ENCODE results near the gene RENBP. TPM values are rescaled to one million over a fixed set of nuclear protein-coding genes. Genes with fewer than 3 reads are reported as not detected.

The RENBP gene
- total and polyA plus RNA-seq, 9 of the 15 experiments (the other 6 are each of a cell fraction or from before 2014, with no cell fraction given), result 0.07 to 14.8 (median 10.6) TPM; not detected in 1

DNA sequence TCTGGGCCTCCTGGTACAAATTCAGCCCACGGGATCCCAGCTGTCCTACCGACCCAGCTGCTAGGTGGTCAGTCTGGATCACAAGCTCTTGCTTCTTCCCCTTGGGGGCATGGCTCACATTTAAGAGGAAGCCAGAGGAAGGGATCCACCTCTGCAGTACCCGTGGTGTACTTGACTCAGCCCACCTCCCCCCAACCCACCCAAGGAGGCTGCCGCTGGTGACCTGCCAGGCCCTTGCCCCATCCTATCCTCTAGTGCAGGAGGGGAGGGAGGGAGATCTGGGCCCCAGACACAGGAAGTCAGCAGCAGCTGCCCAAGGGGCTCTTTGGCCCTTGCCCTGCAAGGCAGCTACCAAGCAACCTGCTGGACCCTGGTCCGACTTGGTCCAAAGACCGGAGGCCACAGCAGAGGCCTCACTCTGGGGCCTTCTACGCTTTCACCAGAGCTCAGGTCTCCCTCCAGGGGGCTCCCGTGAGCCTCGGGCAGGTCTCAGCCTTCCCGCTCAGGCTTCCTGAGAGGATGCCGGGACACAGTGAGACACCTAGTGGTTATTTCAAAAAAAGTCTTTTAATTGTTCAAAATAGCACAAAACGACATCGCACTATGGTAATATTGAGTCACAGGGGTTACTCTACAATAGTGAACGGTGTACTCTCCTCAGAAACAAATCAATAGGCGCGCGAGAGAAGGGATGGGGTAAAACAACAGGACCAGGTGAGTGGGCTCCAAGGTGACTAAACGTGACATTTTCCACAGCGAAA lies 2.7 kb upstream of the RENBP start (continued):
- TF ChIP-seq CTCF (IDR thresholded peaks at IDR 0.05 in 2 of 3, conservative IDR thresholded peaks at IDR 0.05 in 1 of 3; ENCODE audit: insufficient read depth in 2 of 3, low read depth in 1 of 3, low read length in 3 of 3) (peak; percentile 97 to 99 (median 99)), POLR2A (conservative IDR thresholded peaks at IDR 0.05) (peak; percentile 56; the same call in 1 of the 2 replicates), TEAD4 (IDR thresholded peaks at IDR 0.05; ENCODE audit: low read length) (peak; percentile 43; the same call in 1 of the 2 replicates), TEAD4 (CRISPR knock-in tag; IDR thresholded peaks at IDR 0.05; ENCODE audit: borderline replicate concordance) (no peak), ZFX (CRISPR knock-in tag; IDR thresholded peaks at IDR 0.05) (peak; percentile 65), EP400 (IDR thresholded peaks at IDR 0.05) (0 out of 2 replicates have a peak, but pooled peaks have one; percentile 11), MCM5 (IDR thresholded peaks at IDR 0.05; ENCODE audit: low read depth) (no peak), KLF16 (IDR thresholded peaks at IDR 0.05) (peak; percentile 69; the same call in 1 of the 2 replicates), CTBP1 (IDR thresholded peaks at IDR 0.05; ENCODE audit: borderline replicate concordance) (0 out of 2 replicates have a peak, but pooled peaks have one; percentile 42), MBD1 (CRISPR knock-in tag; IDR thresholded peaks at IDR 0.05) (0 out of 2 replicates have a peak, but pooled peaks have one; percentile 26), L3MBTL2 (IDR thresholded peaks at IDR 0.05) (peak; percentile 37; the same call in 1 of the 2 replicates), ZFP30 (CRISPR knock-in tag; IDR thresholded peaks at IDR 0.05; ENCODE audit: borderline replicate concordance) (no peak), YY1 (IDR thresholded peaks at IDR 0.05; ENCODE audit: borderline replicate concordance in 1 of 3, control insufficient read depth in 1 of 3, extremely low read depth in 1 of 3, insufficient read depth in 3 of 3, insufficient read length in 1 of 3, insufficient replicate concordance in 2 of 3, low read depth in 1 of 3, low read length in 2 of 3) (peak in 1 of 3 experiments; percentile 48), TFAM (CRISPR knock-in tag; conservative IDR thresholded peaks at IDR 0.05) (no peak)
- TF ChIP-seq, protein P1, sequence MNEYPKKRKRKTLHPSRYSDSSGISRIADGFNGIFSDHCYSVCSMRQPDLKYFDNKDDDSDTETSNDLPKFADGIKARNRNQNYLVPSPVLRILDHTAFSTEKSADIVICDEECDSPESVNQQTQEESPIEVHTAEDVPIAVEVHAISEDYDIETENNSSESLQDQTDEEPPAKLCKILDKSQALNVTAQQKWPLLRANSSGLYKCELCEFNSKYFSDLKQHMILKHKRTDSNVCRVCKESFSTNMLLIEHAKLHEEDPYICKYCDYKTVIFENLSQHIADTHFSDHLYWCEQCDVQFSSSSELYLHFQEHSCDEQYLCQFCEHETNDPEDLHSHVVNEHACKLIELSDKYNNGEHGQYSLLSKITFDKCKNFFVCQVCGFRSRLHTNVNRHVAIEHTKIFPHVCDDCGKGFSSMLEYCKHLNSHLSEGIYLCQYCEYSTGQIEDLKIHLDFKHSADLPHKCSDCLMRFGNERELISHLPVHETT (CRISPR knock-in tag; conservative IDR thresholded peaks at IDR 0.05 in 1 of 2, IDR thresholded peaks at IDR 0.05 in 1 of 2), result no peak
- TF ChIP-seq, protein P2, sequence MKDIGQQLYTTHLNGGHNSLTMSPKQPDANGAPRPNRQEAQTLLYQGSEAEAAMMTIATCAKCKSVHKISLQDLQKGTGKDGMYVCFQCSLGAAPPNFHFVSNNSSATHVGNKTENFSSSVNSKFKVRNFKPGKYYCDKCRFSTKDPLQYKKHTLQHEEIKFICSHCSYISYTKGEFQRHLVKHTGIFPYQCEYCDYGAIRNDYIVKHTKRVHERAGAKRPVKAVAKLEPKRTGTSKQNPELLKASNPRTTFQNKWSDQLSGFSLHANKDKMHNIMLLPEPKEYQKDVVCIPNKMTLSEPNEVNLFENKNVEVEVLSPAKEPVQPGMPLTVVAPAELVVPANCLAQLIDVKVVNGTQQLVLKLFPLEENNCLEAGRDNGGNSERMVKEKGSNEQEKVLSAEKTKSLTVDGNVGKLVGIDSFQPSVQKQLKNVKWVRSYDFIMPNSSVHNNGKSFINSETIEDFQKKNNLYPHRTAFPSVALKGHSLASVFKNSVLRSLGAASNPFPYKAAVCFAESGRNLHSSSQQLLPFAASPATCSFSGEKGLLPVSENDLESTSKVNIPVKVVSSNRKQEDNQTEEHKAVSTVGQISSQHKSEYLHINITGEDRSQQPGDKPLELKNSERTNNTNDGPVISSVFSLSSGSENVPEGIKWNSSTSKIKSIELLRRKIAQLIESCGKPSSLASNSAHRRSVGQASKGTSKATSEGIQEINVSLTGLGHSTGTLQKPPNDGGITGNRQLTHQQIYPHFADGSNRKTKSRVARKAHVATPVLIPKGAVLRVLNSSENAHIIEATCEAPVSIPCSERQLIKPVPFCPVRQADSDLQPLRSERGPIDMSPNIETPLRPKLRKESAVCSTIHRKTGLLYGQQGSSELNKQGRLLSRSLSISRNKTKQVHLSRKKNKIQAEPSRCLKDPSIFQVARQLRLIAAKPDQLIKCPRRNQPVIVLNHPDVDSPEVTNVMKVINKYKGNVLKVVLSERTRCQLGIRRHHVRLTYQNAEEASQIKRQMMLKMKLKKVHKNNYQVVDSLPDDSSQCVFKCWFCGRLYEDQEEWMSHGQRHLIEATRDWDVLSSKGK (CRISPR knock-in tag; IDR thresholded peaks at IDR 0.05), result no peak
